HG02852 (cell line): ENCODE data around the gene ACVR1.

ENCODE experiments used
- ATAC-seq: cut with Tn5 transposase; IDR thresholded peaks from one replicate; pipeline ENCODE4 v1.9.1; 2021; ENCODE audit warnings: mild to moderate bottlenecking, moderate library complexity; ENCODE audit not compliant: unreplicated experiment

ACVR1 gene

GRCh38 chr2:157857881-157858280 lies 18.2 kb downstream of the ACVR1 start:
- ATAC-seq = no peak

- ATAC-seq = no peak
These were observed 20.0 kb downstream of the ACVR1 start for GRCh38 chr2:157856187-157856515.

GRCh38 chr2:157853820-157854219 lies 22.3 kb downstream of the ACVR1 start:
- no peak for ATAC-seq

GRCh38 chr2:157853211-157853610 lies 22.9 kb downstream of the ACVR1 start:
- ATAC-seq = no peak

GRCh38 chr2:157849591-157849990 lies 26.5 kb downstream of the ACVR1 start:
- no peak for ATAC-seq

- no peak for ATAC-seq
These were observed 27.9 kb downstream of the ACVR1 start for GRCh38 chr2:157848213-157848612.

GRCh38 chr2:157845081-157845480 lies 31.0 kb downstream of the ACVR1 start:
- ATAC-seq = no peak

- no peak for ATAC-seq
These were observed 32.2 kb downstream of the ACVR1 start for GRCh38 chr2:157843935-157844334.

GRCh38 chr2:157843081-157843480 lies 33.0 kb downstream of the ACVR1 start:
- no peak for ATAC-seq

- no peak for ATAC-seq
These were observed 33.8 kb downstream of the ACVR1 start for GRCh38 chr2:157842106-157842879.

- ATAC-seq = no peak
These were observed 34.6 kb downstream of the ACVR1 start for GRCh38 chr2:157841485-157841884.

- no peak for ATAC-seq
These were observed 35.5 kb downstream of the ACVR1 start for GRCh38 chr2:157840568-157841156.

- ATAC-seq = no peak
These were observed 36.3 kb downstream of the ACVR1 start for GRCh38 chr2:157839822-157840221.

GRCh38 chr2:157839162-157839801 lies 36.8 kb downstream of the ACVR1 start:
- no peak for ATAC-seq

- ATAC-seq = no peak
These were observed 37.5 kb downstream of the ACVR1 start for GRCh38 chr2:157838442-157839161.

- no peak for ATAC-seq
These were observed 38.2 kb downstream of the ACVR1 start for GRCh38 chr2:157837851-157838441.

- ATAC-seq = no peak
These were observed 39.6 kb downstream of the ACVR1 start for GRCh38 chr2:157836531-157836930.

- no peak for ATAC-seq
These were observed 40.7 kb downstream of the ACVR1 start for GRCh38 chr2:157835425-157835824.

GRCh38 chr2:157835006-157835405 lies 41.1 kb downstream of the ACVR1 start:
- ATAC-seq = no peak

GRCh38 chr2:157833721-157834120 lies 42.4 kb downstream of the ACVR1 start:
- no peak for ATAC-seq
